ENCODE results near the gene GAB2. TPM values are rescaled to one million over a fixed set of nuclear protein-coding genes. Genes with fewer than 3 reads are reported as not detected.
A peak's percentile ranks its signal among the peaks of the same experiment; 100 is the strongest.

The GAB2 gene
- total RNA-seq, 1 donor from 2014 or later: 39.9 TPM

- no peak for TF ChIP-seq CTCF (IDR thresholded peaks at IDR 0.05; ENCODE audit: unreplicated experiment)
- no peak overlapping the region for H3K4me3 Mint-ChIP-seq
- H3K27me3 Mint-ChIP-seq (ENCODE audit: low read depth): no peaks in the 10 kb centered on the region
- H3K4me1 Mint-ChIP-seq: peaks cover 39% of the 10 kb centered on the region
- no peaks in the 10 kb centered on the region for H3K36me3 Mint-ChIP-seq
- no peaks in the 10 kb centered on the region for H3K9me3 Mint-ChIP-seq
- H3K27ac Mint-ChIP-seq: peak overlapping the region; percentile 89
- DNase-seq (ENCODE audit: low spot score in 2 of 2, unreplicated experiment in 2 of 2): no peak
Observed at GRCh38 chr11:78398715-78399114, 18.9 kb downstream of the GAB2 start.

DNA sequence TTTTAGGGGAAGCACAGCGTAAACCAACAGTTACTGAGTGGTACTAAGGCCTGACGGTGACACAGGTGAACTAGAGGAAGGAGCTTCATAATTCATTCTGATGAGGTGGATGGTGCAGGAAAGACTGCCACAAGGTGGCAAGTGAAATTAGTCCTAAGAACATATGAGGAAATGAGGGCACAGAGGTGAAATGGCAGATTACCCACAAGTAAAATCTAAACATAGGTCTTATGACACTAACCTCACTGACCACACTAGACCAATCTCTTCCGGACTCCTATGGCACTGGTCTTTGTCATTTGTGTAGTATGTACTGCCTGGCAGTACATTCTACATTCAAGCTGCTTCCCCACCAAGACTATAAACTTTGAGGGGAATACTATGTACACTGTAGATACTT is 20.2 kb downstream of the GAB2 start:
- no peak for DNase-seq (ENCODE audit: low spot score in 2 of 2, unreplicated experiment in 2 of 2)
- Mint-ChIP-seq H3K9me3 (no peaks in the 10 kb centered on the region), H3K4me3 (no peak overlapping the region), H3K27me3 (ENCODE audit: low read depth) (no peaks in the 10 kb centered on the region), H3K27ac (no peak overlapping the region), H3K36me3 (no peaks in the 10 kb centered on the region), H3K4me1 (peaks cover 46% of the 10 kb centered on the region)
- TF ChIP-seq CTCF (IDR thresholded peaks at IDR 0.05; ENCODE audit: unreplicated experiment): no peak

DNA sequence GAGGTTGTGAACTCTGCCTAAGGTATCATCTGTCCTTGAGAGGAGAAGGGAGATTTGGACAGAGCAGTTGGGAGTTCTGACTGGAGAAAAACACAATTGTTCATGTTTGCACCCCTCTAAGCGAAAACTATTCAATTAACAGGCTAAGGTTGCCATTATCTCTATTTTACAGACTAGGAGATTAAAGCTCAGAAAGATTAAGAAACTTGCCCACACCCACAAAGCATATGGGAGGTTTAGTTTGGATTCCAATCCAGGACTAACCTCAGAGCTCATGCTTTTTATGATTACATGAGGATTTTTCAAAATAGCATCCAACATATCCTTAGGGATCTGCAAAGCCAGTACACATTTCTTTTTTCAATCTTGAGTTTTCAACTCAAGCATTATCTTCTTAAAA is 22.0 kb downstream of the GAB2 start:
- Mint-ChIP-seq H3K4me3 (no peak overlapping the region), H3K9me3 (no peaks in the 10 kb centered on the region), H3K27me3 (ENCODE audit: low read depth) (no peaks in the 10 kb centered on the region), H3K36me3 (no peaks in the 10 kb centered on the region), H3K27ac (peak overlapping the region; percentile 34), H3K4me1 (peaks cover 44% of the 10 kb centered on the region)
- no peak for DNase-seq (ENCODE audit: low spot score in 2 of 2, unreplicated experiment in 2 of 2)
- no peak for TF ChIP-seq CTCF (IDR thresholded peaks at IDR 0.05; ENCODE audit: unreplicated experiment)

GRCh38 chr11:78392854-78393253 is 24.8 kb downstream of the GAB2 start:
- Mint-ChIP-seq H3K27ac (peak overlapping the region; percentile 52), H3K9me3 (no peaks in the 10 kb centered on the region), H3K27me3 (ENCODE audit: low read depth) (no peaks in the 10 kb centered on the region), H3K4me3 (no peak overlapping the region), H3K4me1 (peaks cover 29% of the 10 kb centered on the region), H3K36me3 (peaks cover 5% of the 10 kb centered on the region)
- no peak for DNase-seq (ENCODE audit: low spot score in 2 of 2, unreplicated experiment in 2 of 2)
- TF ChIP-seq CTCF (IDR thresholded peaks at IDR 0.05; ENCODE audit: unreplicated experiment): no peak

GRCh38 chr11:78391424-78391823 is 26.2 kb downstream of the GAB2 start:
- Mint-ChIP-seq H3K27ac (no peak overlapping the region), H3K9me3 (no peaks in the 10 kb centered on the region), H3K27me3 (ENCODE audit: low read depth) (no peaks in the 10 kb centered on the region), H3K36me3 (peaks cover 5% of the 10 kb centered on the region), H3K4me3 (no peak overlapping the region), H3K4me1 (peaks cover 40% of the 10 kb centered on the region)
- no peak for TF ChIP-seq CTCF (IDR thresholded peaks at IDR 0.05; ENCODE audit: unreplicated experiment)
- DNase-seq (ENCODE audit: low spot score in 2 of 2, unreplicated experiment in 2 of 2): no peak

DNA sequence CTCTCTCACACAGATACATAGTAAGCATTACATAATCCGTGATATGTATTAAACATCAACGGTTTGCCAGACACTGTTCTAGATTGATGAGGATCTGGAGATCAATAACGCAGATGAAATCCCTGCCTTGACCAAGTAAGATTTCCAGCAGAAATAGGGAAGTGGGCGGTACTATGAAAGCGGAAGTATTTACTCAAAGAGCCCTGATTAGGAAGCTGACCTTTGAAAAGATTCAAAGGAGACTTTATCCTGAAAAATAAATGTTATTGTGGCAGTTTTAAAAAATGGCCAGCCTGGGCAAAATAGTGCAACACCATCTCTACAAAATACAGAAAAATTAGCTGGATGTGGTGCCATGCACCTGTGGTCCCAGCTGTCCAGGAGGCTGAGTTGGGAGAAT is 26.8 kb downstream of the GAB2 start:
- Mint-ChIP-seq H3K4me1 (peaks cover 43% of the 10 kb centered on the region), H3K27me3 (ENCODE audit: low read depth) (no peaks in the 10 kb centered on the region), H3K9me3 (no peaks in the 10 kb centered on the region), H3K27ac (no peak overlapping the region), H3K36me3 (peaks cover 7% of the 10 kb centered on the region), H3K4me3 (no peak overlapping the region)
- no peak for DNase-seq (ENCODE audit: low spot score in 2 of 2, unreplicated experiment in 2 of 2)
- no peak for TF ChIP-seq CTCF (IDR thresholded peaks at IDR 0.05; ENCODE audit: unreplicated experiment)

Data from mesothelial cell of epicardium (in vitro differentiated cells).